NCI-H460 (cell line): Measurements from ENCODE around the gene FBXW12. TPM values are rescaled to one million over a fixed set of nuclear protein-coding genes. Genes with fewer than 3 reads are reported as not detected.
"Not testable (repeated sequence)": the region's sequence is repeated elsewhere in the genome, so short reads cannot be mapped to it uniquely, and the experiment has no call there.

Experiments
- DNase-seq: peaks from one replicate; pipeline ENCODE4 v3.0.0-alpha.2; 2016; ENCODE audit warnings: low read depth; ENCODE audit errors: extremely low read depth
- polyA plus RNA-seq: library from polyadenylated mRNA; depleted of rRNA; stranded (reverse); fragments of >200 nt; gene quantifications from 2 replicates; pipeline ENCODE4 v1.2.3, GENCODE V29; 2014; cell fraction: nucleus; rRNA removed
- total RNA-seq: library from RNA; depleted of rRNA; stranded (reverse); fragments of >200 nt; shearing (Covaris generic); gene quantifications from 2 replicates; pipeline ENCODE4 v1.2.3, GENCODE V29; 2014; rRNA removed

Gene FBXW12, protein sequence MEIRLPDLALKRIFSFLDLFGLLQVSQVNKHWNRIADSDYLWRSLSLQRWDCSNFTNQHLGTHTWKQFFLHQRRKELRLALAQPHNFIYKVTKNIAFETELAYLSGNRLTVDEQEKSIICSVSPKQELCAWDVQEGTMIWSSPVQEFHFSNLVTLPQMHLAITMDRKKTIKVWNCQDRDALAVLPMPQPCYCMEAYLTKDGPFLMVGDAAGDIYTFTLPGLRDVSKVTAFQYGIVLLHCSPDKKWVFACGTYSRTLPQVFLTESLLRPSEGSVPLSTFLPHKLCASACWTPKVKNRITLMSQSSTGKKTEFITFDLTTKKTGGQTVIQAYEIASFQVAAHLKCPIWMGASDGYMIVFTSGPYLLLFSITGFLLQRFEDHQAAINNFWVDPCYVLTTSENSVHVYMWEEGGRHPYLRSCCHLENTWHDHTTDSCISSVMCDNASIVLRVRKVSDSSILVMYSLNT
- total RNA-seq: not detected in 2 replicates
- polyA plus RNA-seq: not detected in 2 replicates

- no peak for DNase-seq
Measured at GRCh38 chr3:48371651-48372376, at the start of gene FBXW12. Gene FBXW12, plus strand, starts transcription at chr3:48372219. Its CDS starts 549 bp downstream, at chr3:48372768.

GRCh38 chr3:48331706-48332435 is 40.1 kb upstream of the FBXW12 start:
- DNase-seq: not testable (repeated sequence)

DNA sequence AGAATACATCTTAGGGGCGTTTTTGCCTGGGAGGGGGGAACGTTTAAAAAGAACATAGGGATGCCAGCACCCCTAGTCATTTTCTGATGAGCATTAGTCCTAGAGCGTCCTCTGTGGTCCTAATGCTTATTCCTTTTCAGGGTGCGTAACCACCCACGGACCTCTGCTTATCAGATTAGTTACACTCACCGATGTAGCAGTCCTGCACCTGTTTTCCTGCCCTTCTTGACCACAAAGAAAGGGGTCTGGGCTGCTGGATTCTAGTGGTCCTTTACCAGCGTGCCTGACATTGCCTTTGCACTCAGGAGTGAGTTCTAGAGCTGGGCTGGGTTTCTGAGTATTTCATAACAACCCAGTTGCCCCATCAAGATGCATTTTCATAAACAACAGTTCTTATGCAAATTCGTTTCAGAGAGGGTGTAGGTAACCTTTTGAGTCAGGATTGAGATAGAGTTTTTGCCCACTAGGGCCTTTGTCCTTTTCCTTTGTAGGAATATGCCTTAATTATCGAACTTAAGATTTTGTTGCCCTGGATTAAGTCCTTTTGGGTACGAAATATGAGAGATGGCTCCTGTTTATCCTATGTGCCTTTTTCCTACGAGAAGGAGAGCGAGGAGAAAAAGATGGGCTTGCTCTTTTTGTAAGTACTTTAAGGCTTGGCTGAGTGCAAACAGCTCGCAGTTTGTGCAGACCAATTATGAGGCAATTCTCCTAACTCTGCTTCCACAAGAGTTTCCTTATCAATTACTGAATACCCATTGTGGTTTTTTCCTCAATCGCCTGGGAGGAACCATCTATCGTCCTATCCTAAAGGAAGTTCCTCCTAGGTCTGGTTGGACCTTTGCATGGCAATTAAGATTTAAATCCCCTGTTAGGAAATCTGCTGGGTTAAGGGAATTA is 38.4 kb upstream of the FBXW12 start, which contains the start of gene SPINK8:
Gene SPINK8 (minus strand): TSS at position 316 of the 900 bp plus-strand sequence. CDS start 5,320 bp downstream, outside the sequence.
- DNase-seq: not testable (repeated sequence)

DNA sequence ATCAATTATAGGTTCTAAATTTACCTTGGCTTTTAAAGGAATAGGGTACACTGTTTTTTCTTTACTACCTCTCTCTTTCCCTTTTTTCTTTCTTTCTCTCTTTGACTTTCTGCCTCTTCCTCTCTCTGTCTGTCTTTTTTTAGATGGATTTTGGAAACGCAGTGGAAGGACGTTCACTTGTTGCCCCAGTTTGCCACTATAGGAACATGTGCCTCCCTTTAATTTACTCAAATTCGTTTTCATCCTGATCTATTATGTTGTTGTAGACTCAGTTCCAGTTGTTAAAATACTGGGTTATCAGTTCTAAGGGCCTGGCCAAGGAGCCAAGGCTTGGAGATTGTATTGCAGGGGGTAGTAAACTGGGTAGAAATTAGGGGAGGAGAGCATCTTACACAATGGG is 37.4 kb upstream of the FBXW12 start:
- DNase-seq: no peak

GRCh38 chr3:48335286-48335685 is 36.7 kb upstream of the FBXW12 start:
- DNase-seq: not testable (repeated sequence)

DNA sequence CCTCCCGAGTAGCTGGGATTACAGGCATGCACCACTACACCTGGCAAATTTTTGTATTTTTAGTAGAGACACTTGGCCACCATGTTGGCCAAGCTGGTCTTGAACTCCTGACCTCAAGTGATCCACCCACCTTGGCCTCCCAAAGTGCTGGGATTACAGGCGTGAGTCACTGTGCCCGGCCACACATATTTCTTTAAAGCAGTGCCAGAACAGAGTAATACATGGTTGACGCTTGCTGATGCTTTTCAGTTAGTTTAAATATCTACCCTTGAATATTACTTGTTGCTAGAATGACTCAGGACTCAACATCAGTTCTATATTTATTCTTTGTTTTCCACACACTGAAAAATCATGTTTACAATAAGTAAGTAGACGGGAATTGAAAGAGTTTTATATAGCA is 34.5 kb upstream of the FBXW12 start:
- DNase-seq: not testable (repeated sequence)

- DNase-seq: no peak
Measured at GRCh38 chr3:48338635-48339034, 33.4 kb upstream of the FBXW12 start.

GRCh38 chr3:48343432-48343831 is 28.6 kb upstream of the FBXW12 start:
- DNase-seq: no peak

DNA sequence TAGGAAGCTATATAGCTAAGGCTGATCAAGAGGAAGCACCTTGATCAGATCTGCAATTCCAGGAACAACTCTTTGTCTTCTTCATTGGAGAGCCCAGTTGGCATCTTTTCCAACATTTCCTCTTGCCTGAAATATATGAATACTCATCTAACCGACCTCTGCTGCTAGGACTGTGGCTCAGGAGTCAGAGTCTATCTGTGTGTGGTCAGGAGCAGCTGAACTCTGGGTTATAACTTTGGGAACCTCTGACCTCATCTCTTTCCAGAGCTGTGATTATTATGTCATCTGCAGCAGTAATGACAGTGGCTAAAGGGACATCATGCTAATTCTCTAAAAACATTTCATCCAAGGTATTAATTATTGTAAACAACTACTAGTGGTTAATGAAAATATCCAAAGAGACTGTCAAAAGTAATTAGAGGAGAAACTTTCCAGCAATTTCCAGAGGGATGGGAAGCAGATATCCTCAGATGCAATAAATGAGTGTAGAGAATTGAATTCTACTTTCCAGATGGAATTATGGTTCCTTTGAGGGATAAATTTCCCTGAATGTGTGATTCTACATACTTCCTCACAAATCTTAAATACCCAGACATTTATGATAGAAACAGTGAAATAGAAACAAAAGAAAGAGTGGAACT is 27.0 kb upstream of the FBXW12 start:
- no peak for DNase-seq

- no peak for DNase-seq
Measured at GRCh38 chr3:48345946-48346572, 26.0 kb upstream of the FBXW12 start.

DNA sequence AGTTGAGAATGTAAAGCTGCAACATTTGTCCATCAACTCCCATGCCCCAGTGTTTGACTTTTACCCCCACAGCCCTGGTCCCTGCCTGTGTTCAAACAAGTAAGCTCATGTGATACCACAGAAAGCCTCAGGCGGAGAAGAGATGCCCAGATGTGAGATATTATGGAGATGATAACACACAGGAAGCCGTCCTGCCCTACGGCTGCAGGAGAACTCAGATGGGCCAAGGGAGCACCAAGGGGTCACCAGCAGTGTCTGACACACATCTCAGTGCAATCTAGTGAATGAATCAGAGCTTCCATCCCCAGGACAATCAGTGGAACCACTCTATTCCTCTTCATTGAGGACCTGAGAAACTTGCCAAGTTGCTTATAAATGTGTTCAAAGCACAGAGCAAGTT is 24.5 kb upstream of the FBXW12 start:
- no peak for DNase-seq

DNA sequence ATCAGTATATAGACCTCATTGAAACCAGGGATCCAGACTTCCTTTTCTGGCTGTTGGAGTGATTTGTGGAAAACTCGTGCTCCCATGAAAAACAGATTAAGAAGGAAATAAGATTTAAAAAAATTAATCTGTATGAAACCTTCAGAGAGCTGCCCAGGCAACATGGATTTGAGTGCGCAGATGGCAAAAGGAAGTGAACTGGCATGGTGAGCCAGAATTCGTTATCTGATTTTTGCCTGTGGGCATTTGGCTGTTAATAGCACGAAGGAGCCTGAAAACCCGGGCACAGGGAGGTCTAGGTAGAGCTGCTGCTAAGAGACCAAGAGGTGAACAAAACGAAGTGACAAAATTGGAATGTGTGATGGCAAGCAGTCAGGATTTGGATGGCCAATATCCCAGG is 19.5 kb upstream of the FBXW12 start:
- DNase-seq: no peak

- DNase-seq: no peak
Measured at GRCh38 chr3:48353987-48354386, 18.0 kb upstream of the FBXW12 start.

DNA sequence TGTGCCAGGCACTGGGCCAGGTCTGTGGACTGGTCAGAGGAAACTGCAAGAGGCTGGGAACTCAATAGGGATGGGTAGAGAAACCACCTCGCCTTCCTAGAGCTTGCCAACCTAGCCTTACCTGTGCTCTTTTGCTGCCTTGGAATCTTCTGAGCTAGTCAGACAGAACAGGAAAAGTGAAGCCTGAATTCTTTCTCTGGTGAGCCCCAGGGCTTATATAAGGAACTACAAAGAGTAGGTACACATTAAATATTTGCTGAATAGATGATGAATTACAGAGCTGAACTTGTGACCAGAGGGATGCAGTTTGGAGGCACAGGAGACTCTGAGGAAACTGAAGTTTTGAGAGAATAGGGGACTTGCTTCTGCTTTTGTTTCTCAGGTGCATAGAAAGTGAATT is 15.6 kb upstream of the FBXW12 start:
- no peak for DNase-seq

DNA sequence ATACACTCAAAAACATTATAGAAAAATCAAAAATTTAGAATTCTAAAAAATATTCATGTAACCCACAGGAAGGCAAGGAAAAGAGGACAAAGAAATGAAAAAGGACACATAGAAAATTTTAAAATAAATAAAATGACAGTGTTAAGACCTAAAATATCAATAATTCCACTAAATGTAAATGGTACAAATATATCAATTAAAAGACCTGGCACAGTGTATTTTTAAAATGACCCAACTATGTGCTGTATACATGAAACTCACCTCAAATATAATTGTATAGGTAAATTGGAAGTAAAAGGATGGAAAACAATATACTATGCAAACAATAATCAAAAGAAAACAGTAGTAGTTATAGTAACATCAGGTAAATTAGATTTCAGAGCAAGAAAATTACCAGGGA is 10.1 kb upstream of the FBXW12 start:
- DNase-seq: no peak

- DNase-seq: no peak
Measured at GRCh38 chr3:48364840-48365239, 7.2 kb upstream of the FBXW12 start.

GRCh38 chr3:48367201-48367600 is 4.8 kb upstream of the FBXW12 start:
- no peak for DNase-seq

DNA sequence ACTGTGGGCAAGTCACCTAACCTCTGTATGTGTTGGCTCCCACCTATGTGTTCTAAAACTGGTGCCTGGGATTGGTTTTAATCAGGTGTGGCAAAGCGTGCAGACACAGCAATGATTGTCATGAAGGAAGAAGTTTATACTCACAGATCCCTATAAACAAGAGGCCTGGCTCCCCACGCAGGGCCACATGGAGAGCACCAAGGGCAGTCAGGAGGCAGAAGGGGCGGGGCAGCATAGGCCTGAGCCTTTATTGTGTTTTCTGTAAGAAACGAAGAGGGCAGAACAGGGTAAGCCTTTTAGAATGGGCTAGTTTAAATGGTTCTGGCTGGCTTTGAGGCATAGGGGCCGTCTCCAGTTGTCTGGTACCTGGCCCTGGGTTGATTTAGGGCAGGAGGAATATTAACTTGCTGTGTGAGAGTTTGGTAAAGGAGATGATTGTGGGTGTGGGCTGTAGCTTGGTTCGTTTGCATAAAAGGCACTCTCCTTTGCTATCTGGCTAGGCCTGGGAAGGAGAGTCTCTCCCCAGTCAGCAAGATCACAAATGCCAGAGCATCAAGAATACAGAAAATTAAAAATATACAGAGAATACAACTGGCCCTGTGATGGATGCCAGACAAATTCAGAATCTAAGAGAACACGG is 2.2 kb upstream of the FBXW12 start:
- no peak for DNase-seq
